B cell (primary cell): Measurements from ENCODE around the gene MYO1B.

Experiments used
- EZH2 ChIP-seq: IDR thresholded peaks from 2 replicates; pipeline ENCODE4 v1.6.1; 2012; ENCODE audit warnings: borderline replicate concordance, low read depth, mild to moderate bottlenecking, moderate library complexity, low read length; ENCODE audit not compliant: insufficient read depth, poor library complexity, severe bottlenecking
- TF ChIP-seq, protein P1 (sequence below): fragments of 200-600 bp; IDR thresholded peaks from one replicate; pipeline ENCODE4 v1.8.0; 2022; ENCODE audit warnings: antibody characterized with exemption, mild to moderate bottlenecking

DNA sequence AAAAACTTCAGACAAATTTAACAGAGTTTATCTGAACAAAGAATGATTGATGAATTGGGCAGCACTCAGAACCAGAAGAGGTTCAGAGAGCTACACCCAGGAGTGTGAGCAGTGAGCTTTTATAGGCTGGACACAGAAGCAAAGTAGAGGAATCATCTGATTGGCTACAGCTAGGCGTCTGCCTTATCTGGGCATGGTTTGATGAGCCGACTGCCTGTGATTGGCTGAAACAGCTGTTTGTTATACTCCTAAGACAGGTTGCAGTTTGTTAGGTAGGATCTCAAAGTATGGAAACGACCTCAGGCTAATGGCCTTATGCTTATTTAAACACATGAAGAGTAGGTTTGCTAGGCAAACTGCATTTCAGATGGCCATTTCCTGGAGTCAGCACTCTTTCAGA, 188.9 kb downstream of the MYO1B start:
- TF ChIP-seq, protein P1, sequence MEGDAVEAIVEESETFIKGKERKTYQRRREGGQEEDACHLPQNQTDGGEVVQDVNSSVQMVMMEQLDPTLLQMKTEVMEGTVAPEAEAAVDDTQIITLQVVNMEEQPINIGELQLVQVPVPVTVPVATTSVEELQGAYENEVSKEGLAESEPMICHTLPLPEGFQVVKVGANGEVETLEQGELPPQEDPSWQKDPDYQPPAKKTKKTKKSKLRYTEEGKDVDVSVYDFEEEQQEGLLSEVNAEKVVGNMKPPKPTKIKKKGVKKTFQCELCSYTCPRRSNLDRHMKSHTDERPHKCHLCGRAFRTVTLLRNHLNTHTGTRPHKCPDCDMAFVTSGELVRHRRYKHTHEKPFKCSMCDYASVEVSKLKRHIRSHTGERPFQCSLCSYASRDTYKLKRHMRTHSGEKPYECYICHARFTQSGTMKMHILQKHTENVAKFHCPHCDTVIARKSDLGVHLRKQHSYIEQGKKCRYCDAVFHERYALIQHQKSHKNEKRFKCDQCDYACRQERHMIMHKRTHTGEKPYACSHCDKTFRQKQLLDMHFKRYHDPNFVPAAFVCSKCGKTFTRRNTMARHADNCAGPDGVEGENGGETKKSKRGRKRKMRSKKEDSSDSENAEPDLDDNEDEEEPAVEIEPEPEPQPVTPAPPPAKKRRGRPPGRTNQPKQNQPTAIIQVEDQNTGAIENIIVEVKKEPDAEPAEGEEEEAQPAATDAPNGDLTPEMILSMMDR = no peak
- no peak for TF ChIP-seq EZH2
